ENCODE data around the gene C6orf136.

DNA sequence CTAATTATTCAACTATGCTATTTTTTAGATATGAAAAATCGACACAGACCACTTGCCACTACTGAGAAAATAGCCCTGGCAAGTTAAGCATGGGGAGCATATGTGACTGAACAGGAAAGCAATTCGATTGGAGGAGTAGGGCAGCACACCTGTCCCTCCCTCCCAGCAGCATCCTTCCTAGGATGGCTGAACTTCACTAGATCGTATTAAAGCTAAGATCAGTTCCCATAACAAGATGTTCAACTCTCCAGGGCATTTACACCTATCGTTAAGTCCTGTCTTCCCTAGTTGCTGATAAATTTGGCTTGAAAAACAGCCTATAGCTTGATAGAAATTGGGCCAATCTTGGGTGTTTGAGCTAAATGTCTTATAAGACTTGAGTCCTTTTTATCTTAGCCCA lies 36.9 kb upstream of the C6orf136 start:
- TF ChIP-seq, protein P1, sequence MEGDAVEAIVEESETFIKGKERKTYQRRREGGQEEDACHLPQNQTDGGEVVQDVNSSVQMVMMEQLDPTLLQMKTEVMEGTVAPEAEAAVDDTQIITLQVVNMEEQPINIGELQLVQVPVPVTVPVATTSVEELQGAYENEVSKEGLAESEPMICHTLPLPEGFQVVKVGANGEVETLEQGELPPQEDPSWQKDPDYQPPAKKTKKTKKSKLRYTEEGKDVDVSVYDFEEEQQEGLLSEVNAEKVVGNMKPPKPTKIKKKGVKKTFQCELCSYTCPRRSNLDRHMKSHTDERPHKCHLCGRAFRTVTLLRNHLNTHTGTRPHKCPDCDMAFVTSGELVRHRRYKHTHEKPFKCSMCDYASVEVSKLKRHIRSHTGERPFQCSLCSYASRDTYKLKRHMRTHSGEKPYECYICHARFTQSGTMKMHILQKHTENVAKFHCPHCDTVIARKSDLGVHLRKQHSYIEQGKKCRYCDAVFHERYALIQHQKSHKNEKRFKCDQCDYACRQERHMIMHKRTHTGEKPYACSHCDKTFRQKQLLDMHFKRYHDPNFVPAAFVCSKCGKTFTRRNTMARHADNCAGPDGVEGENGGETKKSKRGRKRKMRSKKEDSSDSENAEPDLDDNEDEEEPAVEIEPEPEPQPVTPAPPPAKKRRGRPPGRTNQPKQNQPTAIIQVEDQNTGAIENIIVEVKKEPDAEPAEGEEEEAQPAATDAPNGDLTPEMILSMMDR (IDR thresholded peaks at IDR 0.05; ENCODE audit: low read depth, low read length), result no peak
- no peak for TF ChIP-seq EZH2phosphoT487 (IDR thresholded peaks at IDR 0.05; ENCODE audit: low read depth)

Measured in OCI-LY3 (cell line).